Stimulated activated CD4-positive, alpha-beta T cell treated with anti-CD3 and anti-CD28 coated beads, Interleukin-15, amount 100 ng/mL, for 1 hour (primary cell): Measurements from ENCODE around the gene KNSTRN.
A peak's percentile ranks its signal among the peaks of the same experiment; 100 is the strongest.

Experiments
- DNase-seq, 2 donors: peaks; one replicate each; pipeline ENCODE4 v3.0.0-alpha.2; 2020; ENCODE audit warnings: low read depth in 1 of 2, low spot score in 1 of 2

Gene KNSTRN

GRCh38 chr15:40345225-40345866 lies 37.2 kb upstream of the KNSTRN start:
- DNase-seq: no peak

- DNase-seq: no peak
Observed at GRCh38 chr15:40345867-40346578, 36.5 kb upstream of the KNSTRN start.

- DNase-seq: no peak
Observed at GRCh38 chr15:40346579-40347558, 35.7 kb upstream of the KNSTRN start.

- no peak for DNase-seq
Observed at GRCh38 chr15:40347559-40348473, 34.7 kb upstream of the KNSTRN start.

GRCh38 chr15:40348474-40348870 lies 34.0 kb upstream of the KNSTRN start:
- no peak for DNase-seq

- no peak for DNase-seq
Observed at GRCh38 chr15:40349163-40349562, 33.4 kb upstream of the KNSTRN start.

GRCh38 chr15:40352281-40352901 lies 30.1 kb upstream of the KNSTRN start:
- DNase-seq: no peak

GRCh38 chr15:40353697-40354096 lies 28.8 kb upstream of the KNSTRN start:
- DNase-seq: no peak

GRCh38 chr15:40354408-40355171 lies 27.9 kb upstream of the KNSTRN start:
- no peak for DNase-seq

GRCh38 chr15:40355976-40356585 lies 26.4 kb upstream of the KNSTRN start:
- no peak for DNase-seq

GRCh38 chr15:40357246-40357645 lies 25.3 kb upstream of the KNSTRN start:
- no peak for DNase-seq

GRCh38 chr15:40357723-40358470 lies 24.6 kb upstream of the KNSTRN start, which contains the start of gene DISP2:
DISP2 (plus strand) TSS chr15:40358219; CDS start chr15:40358322, 103 bp downstream.
- DNase-seq: peak; percentile 87

GRCh38 chr15:40358471-40359353 lies 23.8 kb upstream of the KNSTRN start:
- DNase-seq: no peak

GRCh38 chr15:40360015-40360414 lies 22.5 kb upstream of the KNSTRN start:
- DNase-seq: no peak

- DNase-seq: no peak
Observed at GRCh38 chr15:40361640-40362039, 20.9 kb upstream of the KNSTRN start.

GRCh38 chr15:40363611-40364010 lies 18.9 kb upstream of the KNSTRN start:
- DNase-seq: no peak

- DNase-seq: no peak
Observed at GRCh38 chr15:40364251-40364650, 18.3 kb upstream of the KNSTRN start.
